HS-5 (cell line): Measurements from ENCODE around the gene FEV.

ENCODE experiments used
- DNase-seq: peaks from one replicate; pipeline ENCODE4 v3.0.0-alpha.2; 2012; ENCODE audit warnings: low read depth

FEV gene

GRCh38 chr2:218993345-218994315 lies 8.6 kb upstream of the FEV start, which contains the start of gene CRYBA2:
CRYBA2 (minus strand) TSS chr2:218993422; CDS start chr2:218993176, 246 bp downstream.
- no peak for DNase-seq

GRCh38 chr2:218992703-218993344 lies 7.8 kb upstream of the FEV start:
- no peak for DNase-seq

- no peak for DNase-seq
Measured at GRCh38 chr2:218992196-218992595, 7.2 kb upstream of the FEV start.

GRCh38 chr2:218991674-218992168 lies 6.7 kb upstream of the FEV start:
- DNase-seq = no peak

- DNase-seq = no peak
Measured at GRCh38 chr2:218990612-218991011, 5.6 kb upstream of the FEV start.

- DNase-seq = no peak
Measured at GRCh38 chr2:218990052-218990451, 5.1 kb upstream of the FEV start.

GRCh38 chr2:218988650-218989049 lies 3.7 kb upstream of the FEV start:
- no peak for DNase-seq

GRCh38 chr2:218988164-218988563 lies 3.2 kb upstream of the FEV start:
- DNase-seq = no peak

- no peak for DNase-seq
Measured at GRCh38 chr2:218986148-218986761, 1.3 kb upstream of the FEV start.

GRCh38 chr2:218985325-218986091 lies 524 bp upstream of the FEV start:
- no peak for DNase-seq

- DNase-seq = no peak
Measured at GRCh38 chr2:218984239-218985020, 554 bp downstream of the FEV start.

GRCh38 chr2:218983934-218984238 lies 1.1 kb downstream of the FEV start:
- DNase-seq = no peak

- DNase-seq = no peak
Measured at GRCh38 chr2:218983263-218983933, 1.6 kb downstream of the FEV start.

GRCh38 chr2:218982586-218983262 lies 2.3 kb downstream of the FEV start:
- DNase-seq = no peak

- DNase-seq = no peak
Measured at GRCh38 chr2:218981881-218982585, 3.0 kb downstream of the FEV start.

- DNase-seq = no peak
Measured at GRCh38 chr2:218981390-218981880, 3.5 kb downstream of the FEV start.

- no peak for DNase-seq
Measured at GRCh38 chr2:218980735-218981389, 4.1 kb downstream of the FEV start.

GRCh38 chr2:218979846-218980734 lies 4.9 kb downstream of the FEV start:
- DNase-seq = peak; percentile 56
